ENCODE data around the gene POU6F2. TPM values are rescaled to one million over a fixed set of nuclear protein-coding genes. Genes with fewer than 3 reads are reported as not detected.

The POU6F2 gene
- total RNA-seq, 1 donor from 2014 or later, result not detected

DNA sequence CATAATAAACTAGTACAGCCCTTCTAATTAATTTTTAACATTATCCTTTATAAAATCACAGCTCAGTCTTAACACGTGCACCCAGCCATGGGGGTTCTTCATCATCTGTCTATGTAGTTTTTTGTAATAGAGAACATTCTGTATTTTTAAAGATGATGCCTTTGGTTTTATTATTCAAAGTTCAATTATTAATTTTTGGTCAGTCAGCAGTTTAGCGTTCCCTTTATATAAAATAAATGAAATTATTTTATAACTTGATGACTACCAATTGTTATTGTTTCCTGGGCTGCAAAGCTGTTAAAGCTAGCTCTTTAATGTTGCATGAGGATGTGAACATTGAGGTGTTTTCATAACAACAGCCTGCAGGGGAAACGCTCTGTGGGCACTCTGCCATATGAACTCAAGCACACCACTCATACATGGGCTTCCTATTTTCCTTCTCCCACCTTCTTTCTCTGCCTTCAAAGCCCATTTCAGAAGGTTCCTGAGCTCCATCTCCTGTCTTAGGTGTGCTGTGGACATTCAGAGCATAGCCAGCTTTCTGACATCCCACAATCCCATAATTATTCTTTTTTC lies 416.5 kb downstream of the POU6F2 start:
- no peak for DNase-seq (ENCODE audit: low read depth, low spot score)

DNA sequence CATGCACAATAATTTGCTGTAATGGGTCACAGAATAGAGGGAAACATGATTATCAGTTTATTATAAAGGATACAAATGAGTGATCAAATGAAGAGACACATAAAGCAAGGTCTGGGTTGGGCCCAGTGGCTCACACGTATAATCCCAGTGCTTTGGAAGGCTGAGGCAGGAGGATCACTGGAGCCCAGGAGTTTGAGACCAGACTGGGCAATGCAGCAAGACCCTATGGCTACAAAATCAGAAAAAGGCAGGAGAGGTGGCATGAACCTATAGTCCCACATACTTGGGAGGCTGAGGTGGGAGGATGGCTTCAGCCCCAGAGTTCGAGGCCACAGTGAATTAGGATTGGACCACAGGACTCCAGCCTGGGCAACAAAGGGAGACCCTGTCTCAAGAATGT lies 421.7 kb downstream of the POU6F2 start:
- DNase-seq (ENCODE audit: low read depth, low spot score), result no peak

DNA sequence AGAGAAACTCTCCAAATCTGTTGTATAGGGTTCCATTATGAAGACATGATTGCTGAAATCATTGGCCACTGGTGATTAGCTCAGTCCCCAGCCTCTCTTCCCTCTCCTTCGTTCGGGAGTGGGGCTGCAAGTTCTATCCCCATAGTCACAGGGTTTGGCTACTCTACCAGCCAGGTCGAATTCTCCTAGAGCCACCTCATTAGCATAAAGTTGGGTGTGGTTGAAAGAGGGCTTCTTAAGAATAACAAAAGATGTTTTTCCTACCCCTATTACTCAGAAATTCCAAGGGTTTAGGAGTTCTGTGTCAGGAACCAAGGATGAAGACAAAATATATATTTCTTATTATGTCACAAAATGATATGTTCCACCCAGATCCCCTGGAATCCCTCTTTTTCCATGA lies 422.3 kb downstream of the POU6F2 start:
- no peak for DNase-seq (ENCODE audit: low read depth, low spot score)

DNA sequence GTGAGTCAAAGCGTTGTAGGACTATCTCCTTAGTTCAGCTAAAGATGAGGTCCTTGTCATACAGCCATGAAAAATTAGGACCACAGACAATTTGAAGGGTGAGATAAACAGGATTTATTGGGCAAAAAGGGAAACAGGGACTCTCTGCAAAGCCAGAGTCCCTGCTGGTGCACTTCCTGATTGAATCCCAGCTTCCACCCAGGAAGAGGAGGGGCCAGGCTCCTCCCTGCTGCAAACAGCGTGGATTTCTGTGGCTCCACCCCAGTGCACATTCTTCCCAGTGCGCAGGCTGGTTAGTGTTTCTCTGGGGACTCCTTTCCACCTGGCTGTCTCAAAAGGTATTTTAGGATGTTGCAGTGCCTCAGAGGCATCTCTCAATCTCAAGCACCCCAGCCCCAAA lies 423.1 kb downstream of the POU6F2 start:
- DNase-seq (ENCODE audit: low read depth, low spot score), result no peak

DNA sequence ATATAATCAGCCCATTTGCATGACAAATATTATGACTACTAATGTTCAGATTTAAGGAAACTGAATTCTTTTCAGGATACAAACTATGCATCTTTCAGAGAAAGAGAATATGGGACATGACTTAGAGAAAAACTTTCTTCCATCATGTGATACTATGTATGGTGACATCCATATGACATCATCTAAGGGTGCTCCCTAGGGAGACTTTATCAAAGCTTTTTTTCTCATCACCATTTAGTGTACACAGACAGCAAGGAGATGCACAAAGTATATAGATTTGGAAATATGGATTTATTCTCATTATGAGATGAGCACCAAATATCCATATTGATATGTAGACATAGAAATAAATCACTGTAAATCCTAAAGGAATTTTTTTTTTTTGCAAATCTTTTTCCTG lies 424.3 kb downstream of the POU6F2 start:
- DNase-seq (ENCODE audit: low read depth, low spot score), result no peak

DNA sequence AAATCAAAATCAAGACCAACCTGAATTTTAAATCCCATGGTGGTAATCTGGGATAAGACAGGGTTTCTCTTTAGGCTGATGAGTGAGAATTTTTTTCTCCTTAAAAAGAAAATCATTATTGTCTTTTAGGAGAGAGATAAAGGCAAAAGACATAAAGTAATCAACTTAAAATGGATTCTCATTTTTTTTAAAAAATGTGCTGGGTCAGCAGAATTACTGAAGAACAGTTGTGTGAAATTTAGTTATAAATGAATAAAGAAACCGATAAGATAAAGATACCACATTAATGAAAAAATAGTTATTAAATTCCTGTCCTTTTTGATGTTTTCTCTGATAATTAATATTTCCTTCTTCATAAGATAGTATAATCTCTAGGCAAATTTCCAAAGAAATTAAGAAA lies 427.2 kb downstream of the POU6F2 start:
- no peak for DNase-seq (ENCODE audit: low read depth, low spot score)

DNA sequence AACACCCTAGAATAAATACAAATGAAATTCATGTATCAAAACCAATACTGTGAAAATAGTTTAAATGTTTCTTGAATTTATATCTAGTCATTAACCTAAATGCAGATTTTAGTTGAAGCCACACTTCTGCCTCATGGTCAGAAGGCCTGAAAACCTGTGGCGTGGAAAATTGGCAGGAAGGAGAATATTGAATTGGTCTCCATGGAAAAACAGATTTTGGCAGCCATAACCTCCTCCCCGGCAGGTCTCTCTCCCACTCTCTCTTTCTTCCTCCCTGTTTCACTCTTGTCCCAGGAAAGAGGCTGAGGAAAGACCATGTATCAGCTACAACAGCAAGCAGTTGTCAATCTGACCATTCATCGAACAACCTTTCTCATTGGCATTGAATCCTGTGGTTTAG lies 427.9 kb downstream of the POU6F2 start:
- DNase-seq (ENCODE audit: low read depth, low spot score), result no peak

DNA sequence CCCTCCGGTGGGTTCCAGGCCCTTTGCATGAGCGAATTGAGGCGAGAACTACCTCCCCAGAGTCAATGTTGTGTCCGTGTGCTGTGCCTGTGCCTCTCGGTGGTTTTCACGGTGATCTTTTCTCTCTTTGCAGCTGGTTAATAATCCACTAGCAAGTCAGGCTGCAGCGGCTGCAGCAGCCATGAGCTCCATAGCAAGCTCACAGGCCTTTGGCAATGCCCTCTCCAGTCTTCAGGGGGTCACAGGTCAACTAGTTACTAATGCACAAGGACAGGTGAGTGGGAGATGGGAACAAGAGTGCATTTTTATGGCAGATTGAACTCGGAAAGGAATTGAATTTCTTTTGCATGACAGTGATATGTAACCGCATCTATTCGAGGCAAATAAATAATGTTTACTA lies 428.8 kb downstream of the POU6F2 start:
- no peak for DNase-seq (ENCODE audit: low read depth, low spot score)

DNA sequence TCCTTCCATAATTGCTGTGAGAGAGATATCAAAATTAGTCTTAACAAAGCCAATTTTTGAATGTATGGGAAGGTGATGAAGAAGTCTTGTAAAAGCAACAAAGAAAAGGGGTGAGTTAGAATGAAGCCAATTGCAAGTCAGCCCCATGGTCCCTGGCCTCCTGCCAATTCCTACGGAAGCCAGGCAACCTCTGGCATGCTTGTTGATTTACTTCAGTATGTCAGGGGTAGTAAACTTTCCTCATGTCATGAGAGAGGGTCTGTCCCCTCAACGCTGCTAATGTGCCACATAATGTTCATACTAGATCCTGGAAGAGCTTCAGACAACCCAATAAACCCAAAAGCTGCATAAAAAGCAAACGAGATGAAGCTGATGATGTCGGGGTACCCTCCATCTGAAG lies 429.4 kb downstream of the POU6F2 start:
- no peak for DNase-seq (ENCODE audit: low read depth, low spot score)

DNA sequence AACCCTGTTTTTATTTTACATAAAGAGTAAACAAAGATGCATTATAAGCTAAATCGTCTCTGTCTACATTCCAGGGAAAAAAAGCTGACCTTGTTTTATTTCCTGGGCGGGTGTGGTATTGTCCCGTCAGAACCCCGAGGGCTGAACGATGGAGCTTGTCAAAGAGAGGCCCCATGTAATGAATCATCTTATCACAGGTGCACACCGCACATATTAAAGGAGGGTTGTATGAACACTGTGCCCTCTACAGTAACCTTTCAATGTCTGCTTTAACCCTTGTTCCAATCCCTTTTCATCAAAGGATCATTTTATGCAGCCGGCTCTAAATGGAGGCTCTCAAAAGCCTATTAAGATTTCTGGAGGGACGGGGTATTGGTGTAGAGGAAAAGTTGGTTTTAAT lies 430.0 kb downstream of the POU6F2 start:
- DNase-seq (ENCODE audit: low read depth, low spot score), result no peak

DNA sequence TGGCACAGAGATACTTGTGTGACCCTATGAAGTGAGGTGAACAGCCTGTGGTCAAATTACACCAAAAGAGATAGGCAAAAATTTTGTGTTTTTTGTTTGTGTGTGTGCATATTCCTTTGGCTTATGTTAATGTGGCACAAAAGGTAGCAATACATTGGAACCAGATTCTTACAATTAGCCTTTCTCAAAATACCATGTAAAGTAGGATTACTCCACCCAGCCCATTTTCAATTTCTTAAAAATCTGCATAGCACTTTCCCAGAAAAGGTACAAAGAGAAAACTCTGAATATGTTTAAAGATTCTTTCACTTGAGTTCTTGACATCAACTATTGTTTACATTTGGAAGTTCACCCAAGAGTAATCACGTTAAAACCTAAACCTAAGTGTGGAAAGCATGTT lies 431.2 kb downstream of the POU6F2 start:
- no peak for DNase-seq (ENCODE audit: low read depth, low spot score)

DNA sequence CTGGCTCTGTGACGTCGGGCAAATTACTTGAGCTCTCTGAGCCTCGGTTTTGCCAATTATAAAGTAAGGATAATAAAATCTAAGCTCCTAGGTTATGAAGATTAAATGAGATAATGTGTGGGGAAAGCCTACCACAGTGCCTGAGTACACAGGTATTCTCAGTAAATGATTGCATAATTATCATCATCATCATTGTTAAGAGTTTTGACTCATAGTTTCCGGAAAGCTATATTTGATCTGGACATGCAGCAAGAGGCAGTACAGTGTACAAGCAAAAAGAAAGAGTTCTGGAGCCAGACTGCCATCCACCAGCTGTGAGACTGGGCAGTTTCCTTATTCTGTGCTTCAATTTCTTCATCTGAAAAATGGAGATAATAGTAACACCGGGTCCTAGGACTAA lies 432.9 kb downstream of the POU6F2 start:
- no peak for DNase-seq (ENCODE audit: low read depth, low spot score)

DNA sequence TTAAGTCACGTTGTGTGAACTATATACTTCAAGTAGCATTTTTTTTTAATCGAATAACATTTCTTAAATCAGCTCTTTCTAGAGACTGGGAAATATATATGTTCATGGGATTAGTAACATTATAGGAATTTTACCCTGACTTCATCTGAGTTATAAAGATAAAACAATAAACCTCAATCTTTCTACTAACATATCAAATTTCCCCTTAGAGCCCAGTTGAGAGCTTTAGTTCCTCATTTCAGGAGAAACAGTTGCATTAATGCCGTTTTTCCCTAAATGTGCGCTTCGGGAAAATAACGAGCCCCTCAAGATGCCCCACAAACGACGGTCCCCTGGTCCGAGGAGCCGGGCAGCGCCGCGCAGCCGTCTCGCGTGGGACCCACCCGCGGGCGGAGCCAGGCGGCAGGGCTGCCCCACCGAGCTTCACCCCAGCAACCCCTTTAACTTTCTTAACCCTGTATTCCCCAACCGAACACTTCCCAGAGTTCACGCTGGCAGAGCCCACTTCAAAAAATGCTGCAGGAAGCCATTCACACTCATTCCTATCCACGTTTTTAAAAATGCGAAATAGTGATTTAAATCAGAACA lies 436.0 kb downstream of the POU6F2 start:
- DNase-seq (ENCODE audit: low read depth, low spot score), result no peak

DNA sequence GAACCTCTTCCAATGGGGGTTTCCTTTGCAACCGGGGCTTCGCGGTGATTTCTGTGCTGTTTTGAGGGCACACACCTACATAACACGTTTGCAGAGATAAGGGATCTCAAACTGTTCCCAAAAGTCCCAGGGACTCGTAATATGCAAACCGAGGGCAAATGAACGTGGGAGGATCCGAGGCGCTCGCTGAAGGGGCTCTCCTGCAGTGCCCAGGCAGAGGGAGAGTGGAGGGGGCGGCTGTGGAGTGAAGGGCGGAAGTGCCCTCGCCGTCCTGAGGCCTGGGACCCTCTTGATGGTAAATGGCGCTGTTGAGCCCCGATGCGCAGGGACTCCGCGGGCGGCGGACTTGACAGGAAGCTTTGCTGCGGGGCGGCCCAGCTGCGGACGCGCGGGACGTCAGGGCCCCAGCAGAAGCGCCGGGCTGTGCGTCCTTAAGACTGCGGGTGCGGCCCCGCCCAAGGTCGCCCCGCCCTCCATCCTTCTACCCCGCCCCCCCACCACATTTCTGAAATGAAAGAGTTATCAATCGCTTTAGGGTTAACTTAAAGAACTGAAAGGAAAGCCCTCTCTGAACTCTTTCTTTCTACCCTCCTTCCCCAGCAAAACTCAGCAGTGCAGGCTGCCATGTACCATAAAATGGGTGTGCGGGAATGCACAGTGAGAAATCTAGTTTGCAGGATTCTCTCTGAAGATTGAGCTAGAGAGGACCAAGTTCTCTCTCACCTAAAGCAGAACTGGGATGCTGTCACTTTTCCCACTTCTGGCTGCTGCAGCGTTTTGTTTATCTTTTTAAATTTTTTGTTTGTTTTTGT lies 436.7 kb downstream of the POU6F2 start:
- DNase-seq (ENCODE audit: low read depth, low spot score), result no peak

DNA sequence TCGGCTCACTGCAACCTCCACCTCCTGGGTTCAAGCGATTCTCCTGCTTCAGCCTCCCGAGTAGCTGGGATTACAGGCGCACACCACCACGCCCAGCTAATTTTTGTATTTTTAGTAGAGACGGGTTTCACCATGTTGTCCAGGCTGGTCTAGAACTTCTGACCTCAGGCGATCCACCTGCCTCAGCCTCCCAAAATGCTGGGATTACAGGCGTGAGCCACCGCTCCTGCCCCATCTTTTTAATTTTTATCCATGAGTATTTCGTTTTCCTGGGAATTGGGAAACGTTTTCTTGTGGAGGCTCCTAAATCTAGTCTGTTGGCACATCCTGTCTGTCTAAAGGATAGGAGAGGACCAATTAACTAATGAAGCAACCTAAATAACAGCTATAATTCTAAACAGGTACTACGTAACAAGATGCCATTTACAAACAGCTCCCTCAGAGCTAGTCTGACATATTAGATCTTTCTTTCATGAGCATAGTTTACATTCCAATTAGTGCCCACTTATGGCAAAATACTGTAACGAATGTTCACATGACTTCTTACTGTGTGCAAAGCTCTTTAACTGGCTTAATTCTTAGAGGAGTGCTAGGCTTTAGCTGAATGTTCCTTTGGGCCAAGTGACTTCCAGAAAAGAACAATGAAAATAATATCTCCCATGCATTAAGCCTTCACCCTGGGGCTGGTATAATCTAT lies 437.5 kb downstream of the POU6F2 start:
- no peak for DNase-seq (ENCODE audit: low read depth, low spot score)

DNA sequence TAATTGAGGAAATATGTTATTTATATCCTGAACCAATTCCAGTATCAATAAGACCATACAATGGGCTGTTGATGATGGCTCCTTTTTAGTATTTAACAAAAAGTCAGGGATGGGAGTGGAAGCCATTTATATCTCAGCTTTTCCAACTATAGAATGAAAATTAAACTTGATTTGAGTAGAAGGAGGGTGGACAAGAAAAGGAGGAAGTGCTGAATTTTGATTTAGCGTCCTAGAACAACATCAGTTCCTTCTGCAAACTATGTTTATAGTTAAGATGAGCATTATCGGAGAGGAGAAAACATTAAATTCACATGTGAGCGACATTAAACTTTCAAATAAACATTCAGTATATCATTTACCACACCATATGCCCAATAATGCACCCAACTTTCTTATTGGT lies 439.2 kb downstream of the POU6F2 start:
- no peak for DNase-seq (ENCODE audit: low read depth, low spot score)

DNA sequence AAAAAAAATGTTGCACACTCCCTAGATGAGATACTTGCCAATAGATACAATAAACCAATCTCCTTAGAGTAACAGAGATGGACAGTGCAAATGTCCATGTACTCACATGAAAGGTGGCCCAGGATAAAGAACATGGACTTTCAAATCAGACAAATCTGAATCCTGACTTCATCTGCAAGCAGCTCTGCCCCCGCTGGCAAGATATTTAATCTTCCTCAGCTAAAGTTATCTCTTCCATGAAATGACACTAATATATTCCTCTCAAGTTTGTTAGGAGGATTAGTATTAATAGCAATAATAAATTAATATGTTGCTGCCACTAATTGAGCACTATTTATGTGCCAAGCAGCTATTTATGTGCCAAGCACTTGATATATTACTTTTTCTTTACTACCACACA lies 439.9 kb downstream of the POU6F2 start:
- no peak for DNase-seq (ENCODE audit: low read depth, low spot score)

DNA sequence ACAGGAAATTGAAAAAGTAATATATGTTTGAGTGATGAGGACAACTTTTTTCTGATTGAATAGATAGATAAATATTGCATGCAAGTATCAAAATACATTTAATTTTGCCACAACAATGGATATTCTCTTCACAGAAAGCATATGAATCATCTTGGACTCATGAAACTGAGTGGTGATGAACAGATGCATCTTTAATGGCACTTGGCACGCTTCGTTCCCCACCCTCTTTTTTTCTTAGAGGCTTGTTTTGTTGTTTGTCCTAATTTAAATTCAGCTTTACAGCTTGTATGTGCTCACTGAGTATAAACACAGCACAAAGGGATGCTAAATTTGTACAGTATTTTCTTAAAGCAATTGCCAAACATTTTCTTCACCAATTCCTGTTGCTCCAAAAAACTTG lies 443.5 kb downstream of the POU6F2 start:
- DNase-seq (ENCODE audit: low read depth, low spot score), result no peak

DNA sequence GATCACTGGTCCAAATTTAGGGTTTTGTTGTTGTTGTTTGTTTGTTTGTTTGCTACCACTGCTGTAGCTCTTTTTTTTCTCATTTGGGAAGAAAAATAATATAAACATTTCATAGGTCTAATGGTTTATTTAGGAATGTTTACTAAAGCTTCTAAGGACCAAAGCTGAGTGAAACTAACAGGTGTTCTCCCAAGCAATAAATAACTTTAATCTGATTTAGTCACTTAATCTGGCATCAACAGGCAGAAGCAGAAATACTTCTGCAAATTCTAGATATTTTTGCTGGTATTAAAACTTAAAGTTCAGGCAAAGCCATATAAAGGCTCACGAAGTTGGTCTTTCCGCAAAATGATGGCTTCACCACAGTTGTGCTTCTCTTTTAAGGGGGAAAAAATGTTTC lies 444.0 kb downstream of the POU6F2 start:
- no peak for DNase-seq (ENCODE audit: low read depth, low spot score)

DNA sequence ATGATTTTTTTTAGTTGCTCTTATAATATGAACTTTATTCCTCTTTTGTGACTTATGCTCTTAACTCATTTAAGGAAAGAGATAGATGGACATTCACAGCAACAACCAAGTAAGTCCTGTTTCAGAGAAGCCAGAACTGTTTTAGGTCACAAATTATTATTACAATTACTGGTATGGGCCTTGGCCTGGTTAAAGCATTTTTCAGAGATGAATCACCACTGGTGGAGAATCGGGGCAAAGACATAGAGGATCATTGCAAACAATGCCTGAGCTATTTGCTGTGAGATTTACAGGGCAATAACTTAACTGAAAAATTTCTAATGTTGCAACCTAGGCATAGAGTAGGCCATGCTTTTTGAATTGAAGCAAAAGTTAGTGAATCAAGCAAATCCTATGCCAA lies 450.5 kb downstream of the POU6F2 start:
- no peak for DNase-seq (ENCODE audit: low read depth, low spot score)

DNA sequence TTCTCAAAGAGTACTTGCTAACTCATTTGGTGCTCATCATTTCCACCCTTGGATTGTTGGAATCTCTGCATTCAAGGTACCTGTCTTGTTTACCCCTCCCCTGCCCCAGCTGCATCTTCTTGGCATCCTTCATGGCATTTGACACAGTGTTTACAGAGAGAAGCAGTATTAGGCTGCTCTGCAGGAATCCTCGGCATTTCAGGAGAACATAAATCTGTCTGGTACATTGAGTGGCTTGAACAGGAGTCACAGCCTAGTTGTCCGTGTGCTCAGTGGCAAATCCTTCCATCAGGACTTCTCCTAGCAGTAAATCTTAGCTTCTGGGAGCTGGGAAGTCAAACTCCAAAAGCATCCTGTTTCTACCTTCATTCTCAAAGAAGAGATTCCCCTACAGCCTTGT lies 451.7 kb downstream of the POU6F2 start:
- no peak for DNase-seq (ENCODE audit: low read depth, low spot score)

DNA sequence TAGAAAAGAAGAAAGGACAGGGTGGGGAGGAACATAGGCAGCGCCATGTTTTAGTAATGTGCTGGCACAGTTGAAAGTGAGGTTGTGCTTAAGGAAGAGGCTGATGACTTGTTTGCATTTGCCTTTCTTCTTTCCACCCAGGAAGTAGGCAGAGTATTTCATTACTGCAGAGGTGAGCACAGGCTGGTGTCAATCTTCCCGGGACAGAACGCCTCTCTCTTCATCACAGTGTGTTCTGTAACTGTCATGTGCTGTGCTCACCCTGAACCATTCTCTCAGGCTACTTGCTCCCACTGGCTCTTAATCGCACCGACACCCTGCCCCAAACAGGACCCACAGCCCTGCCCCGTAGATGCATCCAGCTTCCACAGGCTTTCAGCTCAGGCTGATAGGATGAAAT lies 452.7 kb downstream of the POU6F2 start:
- DNase-seq (ENCODE audit: low read depth, low spot score), result no peak

Data from pulmonary artery endothelial cell (primary cell).